H1 (cell line): ENCODE results near the gene ABL2. TPM values are rescaled to one million over a fixed set of nuclear protein-coding genes. Genes with fewer than 3 reads are reported as not detected.

Experiments used
- CHD1 ChIP-seq: IDR thresholded peaks from 2 replicates; pipeline ENCODE4 v1.6.1; 2012; ENCODE audit warnings: low read depth, low read length, improper control_type of control experiment
- CHD2 ChIP-seq: IDR thresholded peaks from 2 replicates; pipeline ENCODE4 v1.6.1; 2012; ENCODE audit warnings: low read length, improper control_type of control experiment
- CHD7 ChIP-seq: fragments of 300-600 bp; sonication (generic); IDR thresholded peaks from 2 replicates; pipeline ENCODE4 v1.7.1; 2012; ENCODE audit warnings: low read length, moderate library complexity, mild to moderate bottlenecking, inconsistent platforms; ENCODE audit not compliant: insufficient replicate concordance
- CREB1 ChIP-seq: IDR thresholded peaks from 2 replicates; pipeline ENCODE4 v1.6.1; 2012; ENCODE audit warnings: inconsistent platforms
- MAFK ChIP-seq: IDR thresholded peaks from 2 replicates; pipeline ENCODE4 v1.6.1; 2012; ENCODE audit warnings: low read depth, mild to moderate bottlenecking, improper control_type of control experiment, low read length
- MAX ChIP-seq: IDR thresholded peaks from 2 replicates; pipeline ENCODE4 v1.6.1; 2012; ENCODE audit warnings: inconsistent platforms
- NANOG ChIP-seq: IDR thresholded peaks from 2 replicates; pipeline ENCODE4 v1.6.1; 2011; ENCODE audit warnings: low read length, low read depth, mild to moderate bottlenecking, inconsistent platforms; ENCODE audit not compliant: insufficient read depth, poor library complexity, severe bottlenecking
- POU5F1 ChIP-seq: IDR thresholded peaks from 2 replicates; pipeline ENCODE4 v1.6.1; 2011; ENCODE audit warnings: low read depth, mild to moderate bottlenecking, low read length, moderate library complexity
- RAD21 ChIP-seq, 2 experiments: IDR thresholded peaks in 1 of 2; conservative IDR thresholded peaks in 1 of 2; 2 replicates each; pipeline ENCODE4 v1.6.1; 2011; ENCODE audit warnings: low read depth in 2 of 2, low read length in 2 of 2, improper control_type of control experiment in 1 of 2, inconsistent platforms in 1 of 2, mild to moderate bottlenecking in 1 of 2, moderate library complexity in 1 of 2
- SIRT6 ChIP-seq: IDR thresholded peaks from one replicate; pipeline ENCODE4 v1.7.1; 2012; ENCODE audit warnings: low read length, inconsistent platforms
- polyA plus RNA-seq, 7 experiments: library from polyadenylated mRNA; depleted of rRNA in 3 of 7; stranded (reverse) in 5 of 7; unstranded in 2 of 7; fragments of >200 nt in 5 of 7; fragments of 200-250 nt in 2 of 7; gene quantifications; 1 replicate in 5 of 7; 2 replicates in 1 of 7; 4 replicates in 1 of 7; pipeline versions ENCODE4 v1.2.1 to v1.2.3, GENCODE V29; 2011 to 2013; ENCODE audit warnings: missing spikeins in 2 of 7, mixed read lengths in 2 of 7
- total RNA-seq: library from RNA; stranded (reverse); fragmentation: NEBNext Ultra II Directional; extraction: Animal tissue kit (Norgen Biotek cat#: 25700); gene quantifications from 2 replicates; pipeline ENCODE4 v1.2.1, GENCODE V29; 2021

Gene ABL2
- total and polyA plus RNA-seq, 2 of the 8 experiments (the other 6 are each of a cell fraction or from before 2014, with no cell fraction given): 4.5 to 19.1 TPM

DNA sequence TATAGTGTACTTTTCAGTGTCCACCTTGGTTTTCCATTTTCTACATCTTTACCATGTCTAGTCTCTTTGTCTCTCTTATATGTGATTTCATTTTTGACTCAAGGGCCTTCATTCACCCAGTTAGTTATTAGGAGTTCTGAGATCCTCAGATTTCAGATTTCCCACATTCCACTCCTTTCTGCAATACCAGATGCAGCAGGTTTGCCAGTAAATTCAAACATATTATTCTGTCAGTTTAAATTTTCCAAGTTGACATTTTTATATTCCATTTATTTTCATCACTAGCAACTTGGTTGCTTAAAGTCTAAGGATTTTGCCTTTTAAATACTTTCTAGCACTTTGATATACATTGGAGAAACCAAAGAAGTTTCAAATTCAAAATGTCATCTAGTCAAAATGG is 42.4 kb downstream of the ABL2 start (continued):
- no peak for TF ChIP-seq CHD7
- no peak for TF ChIP-seq CREB1
- no peak for TF ChIP-seq POU5F1
- TF ChIP-seq MAX: no peak
- no peak for TF ChIP-seq MAFK
- TF ChIP-seq CHD1: no peak
- no peak for TF ChIP-seq NANOG
- no peak for TF ChIP-seq SIRT6
- no peak for TF ChIP-seq CHD2
- TF ChIP-seq RAD21 (IDR thresholded peaks at IDR 0.05 in 1 of 2, conservative IDR thresholded peaks at IDR 0.05 in 1 of 2; ENCODE audit: low read depth in 2 of 2, low read length in 2 of 2): no peak
